Hepatocyte (in vitro differentiated cells): ENCODE data around the gene CNTN6.

Experiments
- EZH2 ChIP-seq: fragments of 200-600 bp; sonication (generic); IDR thresholded peaks from 2 replicates; pipeline ENCODE4 v1.6.1; 2016; ENCODE audit warnings: antibody characterized with exemption, mild to moderate bottlenecking, borderline replicate concordance
- TF ChIP-seq, protein P1 (sequence below): fragments of 200-600 bp; sonication (generic); IDR thresholded peaks from 2 replicates; pipeline ENCODE4 v1.5.1; 2016; ENCODE audit warnings: antibody characterized with exemption, mild to moderate bottlenecking; ENCODE audit not compliant: poor library complexity

- TF ChIP-seq, protein P1, sequence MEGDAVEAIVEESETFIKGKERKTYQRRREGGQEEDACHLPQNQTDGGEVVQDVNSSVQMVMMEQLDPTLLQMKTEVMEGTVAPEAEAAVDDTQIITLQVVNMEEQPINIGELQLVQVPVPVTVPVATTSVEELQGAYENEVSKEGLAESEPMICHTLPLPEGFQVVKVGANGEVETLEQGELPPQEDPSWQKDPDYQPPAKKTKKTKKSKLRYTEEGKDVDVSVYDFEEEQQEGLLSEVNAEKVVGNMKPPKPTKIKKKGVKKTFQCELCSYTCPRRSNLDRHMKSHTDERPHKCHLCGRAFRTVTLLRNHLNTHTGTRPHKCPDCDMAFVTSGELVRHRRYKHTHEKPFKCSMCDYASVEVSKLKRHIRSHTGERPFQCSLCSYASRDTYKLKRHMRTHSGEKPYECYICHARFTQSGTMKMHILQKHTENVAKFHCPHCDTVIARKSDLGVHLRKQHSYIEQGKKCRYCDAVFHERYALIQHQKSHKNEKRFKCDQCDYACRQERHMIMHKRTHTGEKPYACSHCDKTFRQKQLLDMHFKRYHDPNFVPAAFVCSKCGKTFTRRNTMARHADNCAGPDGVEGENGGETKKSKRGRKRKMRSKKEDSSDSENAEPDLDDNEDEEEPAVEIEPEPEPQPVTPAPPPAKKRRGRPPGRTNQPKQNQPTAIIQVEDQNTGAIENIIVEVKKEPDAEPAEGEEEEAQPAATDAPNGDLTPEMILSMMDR: no peak
- TF ChIP-seq EZH2: no peak
Measured at GRCh38 chr3:1079662-1080061, 13.2 kb upstream of the CNTN6 start.
